ENCODE data around the gene ZNF454.

DNA sequence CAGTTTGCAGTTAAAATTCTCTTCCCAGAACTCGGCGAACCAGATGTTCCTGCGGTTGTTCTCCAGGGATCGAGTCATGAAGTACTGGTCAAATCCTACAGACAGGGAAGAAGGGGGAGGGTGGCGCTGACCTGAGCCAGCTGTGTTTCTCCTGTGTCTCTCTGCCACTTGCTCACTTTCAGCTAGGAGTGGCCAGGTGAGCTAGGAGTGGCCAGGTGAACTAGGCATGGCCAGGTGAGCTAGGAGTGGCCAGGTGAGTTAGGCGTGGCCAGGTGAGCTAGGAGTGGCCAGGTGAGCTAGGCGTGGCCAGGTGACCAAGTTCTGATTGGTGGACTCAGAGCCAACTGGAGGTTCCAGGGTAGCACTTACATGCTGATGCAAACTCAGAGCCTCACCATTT is 48.3 kb downstream of the ZNF454 start:
- TF ChIP-seq CTCF (IDR thresholded peaks at IDR 0.05) (no peak), POLR2A (IDR thresholded peaks at IDR 0.05) (no peak)

Measured in uterus (tissue), 2 donors.